CD4-positive, alpha-beta T cell treated with Interleukin-6 for 4 hours (primary cell): ENCODE measurements around the gene EBF3.
A peak's percentile ranks its signal among the peaks of the same experiment; 100 is the strongest.

ENCODE experiments used
- DNase-seq: peaks from one replicate; pipeline ENCODE4 v3.0.0-alpha.2; 2020; ENCODE audit warnings: mixed read lengths

EBF3 gene

DNA sequence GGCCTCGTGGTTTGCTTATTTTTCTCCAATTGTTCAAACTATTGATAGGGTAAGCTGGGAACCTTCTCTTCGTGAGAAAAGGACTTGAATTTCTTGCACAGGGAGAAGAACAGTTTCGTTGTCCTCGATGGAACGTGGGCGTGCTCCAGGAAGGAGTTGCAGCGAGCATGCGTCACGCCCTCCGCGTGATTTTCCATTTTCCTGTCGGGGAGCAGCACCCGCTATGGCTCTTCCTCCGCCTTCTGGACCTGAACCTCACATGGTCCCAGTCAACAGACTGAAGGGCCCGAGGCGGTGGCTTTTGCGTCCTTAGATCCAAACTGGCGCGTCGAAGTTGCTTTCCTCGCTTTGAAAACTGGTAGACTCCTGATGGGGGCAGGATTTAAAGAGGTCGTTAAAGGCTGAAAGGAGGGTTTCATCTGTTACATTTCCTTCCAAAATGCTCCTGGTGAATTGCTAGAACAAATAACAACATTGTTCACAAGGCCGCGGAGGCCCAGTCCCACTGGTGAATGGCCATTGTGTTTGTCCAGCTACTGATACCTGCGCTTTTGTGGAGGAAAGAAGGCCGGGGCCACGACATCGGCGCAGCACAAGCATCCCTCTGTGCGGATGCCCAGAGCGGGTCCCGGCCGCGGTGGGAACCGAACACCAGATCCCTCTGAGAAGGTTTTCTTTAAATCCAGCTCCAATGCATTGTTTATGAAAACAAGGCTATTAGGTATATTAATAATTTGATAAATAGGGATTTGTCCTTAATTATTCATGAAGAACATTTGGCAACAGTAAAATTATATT, 75.9 kb downstream of the EBF3 start:
- DNase-seq = no peak

DNA sequence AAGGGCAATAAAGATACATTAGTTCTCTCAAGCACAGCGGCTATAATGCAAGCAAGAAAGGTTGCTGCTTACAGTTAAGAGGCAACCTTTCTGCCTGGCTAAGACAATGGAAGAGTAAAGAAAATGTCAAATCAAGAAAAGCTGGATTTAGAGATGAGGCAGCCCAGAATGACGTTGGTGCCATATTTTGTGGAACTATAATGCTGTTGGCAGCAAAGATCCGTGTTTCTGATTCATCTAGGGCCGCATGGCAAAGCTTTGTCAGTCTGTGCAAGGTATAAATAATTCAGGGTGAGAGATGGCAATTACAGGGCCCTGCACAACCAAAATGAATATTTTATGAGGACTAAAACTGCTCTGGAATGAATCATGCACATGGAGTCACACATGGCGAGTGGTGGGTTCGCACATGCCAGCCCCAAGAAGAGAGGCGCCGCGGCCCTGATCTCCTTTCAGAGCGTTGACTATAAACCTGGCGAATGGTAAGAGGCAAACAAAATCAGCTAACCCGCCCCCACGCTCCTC, 76.6 kb downstream of the EBF3 start:
- DNase-seq = no peak

DNA sequence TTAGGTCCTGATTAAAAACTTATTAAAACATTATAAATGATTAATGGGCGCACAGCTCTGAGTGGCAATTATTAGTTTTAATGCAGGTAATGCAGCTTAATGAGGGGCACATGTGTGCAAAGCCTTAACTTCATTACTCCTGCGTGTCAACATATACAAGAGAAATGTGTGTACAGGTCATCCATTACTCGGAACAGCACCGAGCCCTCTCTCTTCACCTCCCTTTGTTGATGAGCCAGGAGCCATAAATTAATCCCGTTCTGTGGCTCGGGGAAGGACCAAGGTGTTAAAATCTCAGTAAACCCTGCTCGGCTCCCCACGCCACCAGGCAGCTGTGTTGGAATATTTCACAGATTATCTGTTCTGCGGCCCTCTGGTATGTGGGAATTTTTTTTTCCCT, 77.8 kb downstream of the EBF3 start:
- DNase-seq = no peak

DNA sequence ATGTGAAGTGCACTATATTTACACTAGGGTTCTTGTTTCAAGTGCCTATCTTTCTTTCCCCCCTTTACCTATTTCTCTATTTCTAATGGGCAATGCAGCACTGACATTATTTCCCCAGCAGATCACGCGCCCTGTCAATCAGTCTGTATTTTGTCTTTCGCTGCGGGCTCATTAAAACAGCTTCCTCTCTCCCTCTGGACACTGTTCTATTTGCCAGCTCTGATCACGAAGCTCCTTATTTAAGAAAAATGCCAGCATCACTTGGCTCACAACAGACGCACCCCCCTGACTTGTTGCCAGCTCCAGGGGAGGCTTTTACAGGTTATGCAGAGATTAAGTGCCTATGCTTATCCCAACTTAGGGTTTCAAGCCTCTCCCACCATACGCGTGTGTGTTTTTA, 78.5 kb downstream of the EBF3 start:
- DNase-seq = no peak

DNA sequence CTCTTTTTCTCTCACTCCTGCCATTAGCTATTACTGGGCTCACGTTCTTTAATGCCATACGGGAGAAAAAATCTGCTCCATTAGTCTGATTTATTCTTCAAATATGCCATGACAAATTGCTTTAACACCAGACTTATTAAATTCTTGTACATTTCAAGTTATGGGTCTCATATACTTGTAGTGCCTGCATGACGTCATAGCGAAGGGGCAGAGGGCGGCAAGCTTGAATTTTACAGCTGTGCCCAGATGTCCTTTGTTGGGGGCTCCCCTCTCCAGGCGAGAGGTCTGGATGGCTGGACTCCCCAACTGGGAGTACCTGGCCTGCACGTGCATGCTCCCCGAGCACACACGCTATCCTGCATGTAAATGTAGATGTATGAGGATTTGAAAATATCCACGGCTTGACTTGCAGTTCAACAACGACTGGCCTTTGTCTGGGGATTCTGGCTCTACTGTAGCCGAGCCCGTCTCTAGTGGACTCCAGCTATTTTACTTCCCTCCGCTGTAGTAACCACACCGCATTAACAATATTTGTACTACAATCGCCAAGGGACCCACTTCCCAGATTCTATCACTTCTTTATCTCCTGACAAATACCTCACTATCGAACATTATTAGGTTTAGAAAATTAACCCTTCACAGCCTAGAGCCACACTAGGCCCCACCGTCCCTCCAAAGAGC, 79.5 kb downstream of the EBF3 start:
- DNase-seq = no peak

DNA sequence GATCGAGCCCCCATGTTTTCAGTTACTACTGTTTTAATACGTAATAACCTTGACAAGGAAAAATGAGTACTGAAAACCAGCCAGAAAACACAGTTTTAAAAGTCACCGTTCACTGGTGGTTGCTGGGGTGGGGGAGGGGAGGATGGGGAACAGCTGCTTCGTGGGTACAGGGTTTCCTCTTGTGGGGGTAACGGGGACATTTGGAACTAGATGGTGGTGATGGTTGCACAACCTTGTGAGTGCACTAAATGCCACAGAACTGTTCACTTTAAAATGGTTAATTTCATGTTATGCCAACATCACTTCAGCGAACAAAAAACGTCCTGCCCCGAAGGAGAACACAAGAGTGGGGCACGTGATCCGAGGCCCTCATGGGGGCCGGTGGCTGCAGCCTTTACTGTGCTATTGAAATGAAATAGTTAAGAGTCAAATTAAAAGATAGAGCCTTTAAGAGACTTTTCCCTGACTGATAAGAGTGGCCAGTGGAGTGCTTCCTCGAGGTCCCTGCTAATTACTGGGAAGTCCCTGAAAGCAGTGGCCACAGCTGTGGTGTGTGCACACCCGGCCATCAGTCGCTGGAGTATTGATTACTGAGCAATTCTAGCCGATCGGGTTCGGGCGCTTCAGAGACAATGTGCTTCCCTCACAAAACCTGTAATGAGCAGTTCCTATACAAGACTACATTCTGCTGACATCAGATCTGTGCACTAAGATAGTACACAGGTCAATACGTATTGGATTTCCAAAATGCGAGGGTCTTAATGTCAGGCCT, 80.3 kb downstream of the EBF3 start:
- DNase-seq = no peak

DNA sequence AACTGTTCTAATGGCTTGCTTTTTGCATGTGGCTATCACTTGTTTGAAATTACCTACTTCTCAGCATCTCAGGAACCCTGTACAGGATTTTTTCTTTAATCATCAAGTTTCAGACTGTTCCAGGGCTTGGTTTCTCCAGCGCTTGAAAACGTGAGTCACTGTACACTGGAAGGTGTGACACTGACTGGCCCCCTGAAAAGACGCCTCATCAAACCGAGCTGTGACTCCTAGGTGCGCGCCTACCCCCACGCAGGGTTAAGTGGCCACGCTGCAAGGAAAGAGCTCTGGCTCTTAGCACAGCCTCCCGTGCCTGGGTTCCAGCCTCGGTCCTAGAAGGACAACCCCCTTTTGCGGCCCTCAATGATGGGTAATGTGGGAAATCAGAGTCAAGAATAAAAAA, 81.0 kb downstream of the EBF3 start:
- no peak for DNase-seq

DNA sequence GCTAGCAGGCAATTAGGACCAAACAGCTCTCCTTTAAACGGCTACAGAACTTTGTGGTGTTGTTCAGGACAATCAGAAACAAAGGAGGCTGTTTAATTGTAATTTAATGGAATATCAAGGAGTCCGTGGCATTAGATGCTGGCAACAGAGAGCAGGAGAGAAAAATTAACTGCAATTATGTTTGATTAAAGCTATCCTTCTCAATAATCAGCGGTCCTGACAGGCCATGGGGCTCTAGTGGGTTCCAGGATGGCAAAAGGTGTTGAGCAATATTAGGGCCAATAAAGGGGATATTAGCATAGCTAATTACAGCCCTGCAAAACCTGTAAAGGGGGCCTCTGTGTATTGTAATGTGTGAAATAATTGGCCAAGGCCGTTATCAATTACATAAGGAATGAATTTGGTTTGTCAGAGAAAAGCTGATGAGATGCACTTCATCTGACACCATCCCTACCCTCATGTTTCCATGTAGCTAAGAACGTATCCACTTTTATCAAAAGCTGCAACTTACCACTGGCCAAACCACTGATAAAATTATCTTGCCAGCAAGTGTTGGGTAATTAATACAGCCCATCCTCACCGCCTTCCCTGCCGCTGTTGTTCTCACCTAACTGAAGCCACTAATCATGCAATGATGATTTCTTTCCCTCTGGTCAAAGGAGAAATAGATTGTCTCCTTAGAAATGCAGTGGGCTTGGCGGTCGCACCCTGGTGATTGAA, 81.6 kb downstream of the EBF3 start:
- DNase-seq = no peak

DNA sequence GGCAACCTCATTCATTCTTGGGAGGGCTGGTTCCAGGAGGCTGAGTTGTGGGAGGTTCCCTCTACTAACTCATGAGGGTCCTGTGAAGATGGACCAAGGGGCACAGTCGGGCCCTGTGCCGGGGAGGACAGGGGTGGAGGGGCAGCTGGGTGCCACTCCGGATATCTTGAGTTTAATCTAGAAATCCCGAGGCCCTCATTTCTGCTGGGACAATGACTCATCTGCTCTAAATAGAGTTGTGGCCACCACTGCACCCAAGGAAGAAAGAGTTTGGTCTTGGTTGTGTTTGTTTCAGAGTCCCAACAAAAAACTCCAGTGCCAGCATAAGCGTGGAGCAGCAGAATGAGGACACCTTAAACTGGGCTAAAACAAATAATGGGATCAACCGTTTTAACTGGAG, 82.4 kb downstream of the EBF3 start:
- DNase-seq = no peak

DNA sequence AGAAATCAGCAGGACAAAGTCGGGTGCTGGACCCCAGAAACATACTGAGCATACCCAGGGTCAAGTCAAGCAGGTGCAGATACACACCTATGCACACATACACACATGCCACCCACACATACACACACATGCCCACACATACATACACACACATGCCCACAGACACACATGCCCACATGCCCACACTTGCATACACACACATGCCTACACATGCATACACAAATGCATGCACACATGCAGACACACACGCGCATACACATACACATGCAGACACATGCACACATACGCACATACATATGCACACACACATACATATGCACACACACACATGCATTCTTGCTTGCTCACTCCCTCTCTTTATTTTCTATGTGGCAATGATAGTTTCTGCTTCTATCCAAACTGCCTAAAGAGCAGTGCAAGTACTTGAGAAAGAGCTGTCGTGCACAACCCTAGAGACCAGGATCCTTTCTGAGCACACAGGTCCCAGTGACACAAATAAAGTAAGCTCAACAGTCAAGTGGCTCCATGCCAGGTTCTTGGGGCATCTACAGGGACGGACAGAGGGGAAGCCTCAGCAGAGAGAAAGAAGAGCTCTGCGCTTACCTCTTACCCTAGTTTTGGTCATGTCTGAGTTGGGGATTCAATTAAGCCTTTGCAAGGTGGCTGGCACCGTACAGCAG, 83.7 kb downstream of the EBF3 start:
- no peak for DNase-seq

DNA sequence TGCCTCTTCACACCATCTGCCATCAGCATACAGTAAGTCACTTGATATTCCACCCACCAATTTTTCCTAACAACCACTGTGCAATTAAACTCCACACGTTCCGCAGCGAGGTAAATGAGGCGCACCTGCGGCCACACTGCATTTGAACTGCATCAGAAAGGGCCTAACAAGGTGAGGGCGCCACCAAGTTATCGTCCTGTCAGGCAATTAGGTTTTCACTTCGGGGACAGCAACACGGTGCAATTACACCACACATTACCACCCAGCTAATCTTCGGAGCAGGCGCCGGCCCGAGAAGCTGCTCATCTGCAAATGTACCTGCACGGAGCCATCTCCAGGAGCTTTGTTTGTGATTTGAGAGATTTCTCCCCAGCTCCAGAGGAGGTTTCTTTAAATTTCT, 84.4 kb downstream of the EBF3 start:
- no peak for DNase-seq

DNA sequence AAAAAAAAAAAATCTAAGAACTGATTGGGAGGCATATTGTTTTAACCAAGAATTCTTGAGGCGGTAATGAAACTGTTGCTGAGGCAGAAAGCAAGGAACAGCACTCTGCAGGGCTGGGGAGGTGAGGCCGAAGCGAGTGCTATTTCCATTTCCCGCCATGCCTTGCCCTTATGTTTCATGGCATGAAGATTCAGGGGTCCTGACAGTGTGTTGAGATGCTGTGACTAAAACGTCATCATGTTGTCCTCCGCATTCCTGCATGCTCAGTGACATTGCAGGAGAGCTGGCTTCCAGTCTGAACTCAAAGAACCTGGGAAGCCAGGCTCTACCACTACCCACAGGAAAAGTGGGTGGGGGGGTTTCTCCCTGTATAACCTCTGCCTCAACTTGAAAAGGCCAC, 85.2 kb downstream of the EBF3 start:
- no peak for DNase-seq

DNA sequence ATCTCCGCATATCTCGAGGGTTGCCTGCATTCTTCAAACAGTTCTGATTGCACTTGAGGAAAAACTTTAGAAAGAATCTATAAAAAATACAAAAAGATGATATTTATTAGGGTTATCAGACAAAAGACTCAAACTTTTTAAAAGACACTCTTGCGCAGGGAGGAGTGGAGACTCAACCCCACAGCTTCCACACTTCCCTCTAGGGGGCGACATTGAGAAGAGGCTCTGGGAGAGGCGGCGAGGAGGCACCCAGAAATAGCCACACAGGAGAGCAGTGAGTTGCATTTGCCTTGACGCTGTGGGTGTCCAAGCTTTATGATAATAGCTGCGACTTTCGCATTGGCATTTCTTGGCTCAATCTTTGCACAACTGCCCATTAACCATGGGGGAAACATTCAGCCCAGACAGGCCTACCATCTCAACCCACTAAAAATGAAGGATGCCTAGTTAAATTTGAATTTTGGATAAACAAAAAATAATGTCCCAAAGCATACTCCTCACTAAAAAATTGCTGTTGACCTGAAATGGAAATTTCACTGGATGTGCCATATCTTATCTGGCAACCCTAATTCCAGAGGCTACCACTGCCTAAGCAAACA, 86.2 kb downstream of the EBF3 start:
- DNase-seq = peak; percentile 44

DNA sequence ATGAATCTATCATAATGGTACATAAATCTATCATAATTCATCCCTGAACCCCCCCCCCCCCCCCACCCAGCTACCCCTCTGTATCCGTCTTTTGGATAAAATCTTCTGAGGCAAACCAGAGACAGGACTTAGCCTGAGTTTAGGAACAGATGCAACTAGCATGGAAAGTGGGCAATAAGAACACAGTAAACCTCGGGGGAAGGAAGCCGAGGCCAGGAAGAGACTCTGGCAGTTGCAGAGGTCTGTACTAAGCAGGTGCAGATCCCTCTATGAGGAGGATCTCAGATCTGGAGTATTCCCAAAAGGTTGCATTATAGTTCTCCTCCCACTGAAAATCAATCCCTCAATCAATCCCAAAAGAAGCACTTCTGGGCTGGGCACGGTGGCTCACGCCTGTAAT, 87.2 kb downstream of the EBF3 start:
- DNase-seq = no peak

DNA sequence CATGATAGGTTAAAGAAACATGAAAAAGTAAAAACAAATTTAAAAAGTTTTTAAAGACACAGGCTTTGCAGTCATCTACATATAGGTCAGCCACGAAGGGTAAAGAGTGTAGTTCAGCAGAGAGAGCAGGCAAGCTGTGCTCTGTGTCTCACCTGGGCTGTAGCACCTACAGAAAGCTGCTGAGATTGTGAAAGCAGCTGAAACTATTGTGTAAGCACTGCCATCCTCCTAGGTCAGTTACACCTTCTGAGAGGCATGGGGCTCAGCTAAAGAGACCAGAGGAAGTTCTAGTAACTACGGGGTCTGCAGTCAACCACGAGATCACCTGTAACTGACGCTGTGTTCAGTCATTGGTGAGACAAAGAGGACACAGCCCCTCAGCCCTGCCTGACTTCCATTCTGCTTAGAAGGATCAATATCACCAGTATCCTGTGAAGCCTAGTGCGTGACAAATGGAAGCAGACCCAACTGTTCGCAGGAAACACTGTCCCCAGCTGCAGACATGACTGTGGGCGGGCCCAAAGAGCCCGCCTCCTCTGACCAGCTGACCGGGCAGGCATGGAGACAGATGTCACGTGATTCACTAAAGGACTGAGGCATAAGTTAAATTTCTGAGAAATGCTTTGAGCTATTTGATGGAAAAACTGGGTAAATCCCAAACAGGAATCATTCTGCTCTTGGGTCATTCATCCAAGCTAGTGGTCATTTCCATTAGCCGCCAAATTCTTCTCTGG, 87.9 kb downstream of the EBF3 start:
- no peak for DNase-seq

DNA sequence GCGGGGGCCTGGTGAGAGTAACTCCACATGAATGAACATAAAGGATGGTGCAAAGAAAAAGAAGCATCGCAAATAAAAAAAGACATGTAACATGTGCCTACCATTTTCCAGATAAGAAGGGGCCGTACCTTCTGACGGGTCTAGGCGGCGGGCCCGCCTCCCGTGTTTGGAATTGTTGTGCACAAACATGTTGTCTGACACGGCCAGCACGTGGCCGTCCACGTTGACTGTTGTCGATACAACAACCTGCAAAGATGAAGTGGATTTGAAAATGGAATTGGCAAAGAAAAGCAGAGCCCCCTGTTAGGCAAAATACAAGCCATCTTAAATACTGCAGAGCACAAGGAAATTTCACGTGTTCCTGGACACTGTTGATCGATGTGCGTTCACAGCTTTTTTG, 90.7 kb downstream of the EBF3 start:
- DNase-seq = no peak

DNA sequence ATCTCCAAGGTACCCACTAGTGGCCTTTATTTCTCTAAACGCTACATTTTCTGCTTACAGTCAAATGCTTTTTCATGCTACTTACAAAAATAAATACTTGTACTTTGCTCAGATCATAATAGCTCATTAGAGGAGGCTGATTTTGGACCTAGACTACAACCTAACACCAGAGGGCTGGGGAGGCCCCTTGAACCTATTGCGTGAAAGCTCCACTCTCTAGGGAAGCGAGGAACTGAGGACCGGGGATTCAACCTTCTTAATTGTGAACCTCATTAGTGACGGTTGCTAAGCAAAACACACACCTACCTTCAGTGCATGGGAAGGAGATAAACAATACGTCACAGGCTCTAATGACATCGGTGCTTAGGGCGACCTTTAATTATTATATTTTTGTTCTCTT, 92.1 kb downstream of the EBF3 start:
- DNase-seq = no peak

DNA sequence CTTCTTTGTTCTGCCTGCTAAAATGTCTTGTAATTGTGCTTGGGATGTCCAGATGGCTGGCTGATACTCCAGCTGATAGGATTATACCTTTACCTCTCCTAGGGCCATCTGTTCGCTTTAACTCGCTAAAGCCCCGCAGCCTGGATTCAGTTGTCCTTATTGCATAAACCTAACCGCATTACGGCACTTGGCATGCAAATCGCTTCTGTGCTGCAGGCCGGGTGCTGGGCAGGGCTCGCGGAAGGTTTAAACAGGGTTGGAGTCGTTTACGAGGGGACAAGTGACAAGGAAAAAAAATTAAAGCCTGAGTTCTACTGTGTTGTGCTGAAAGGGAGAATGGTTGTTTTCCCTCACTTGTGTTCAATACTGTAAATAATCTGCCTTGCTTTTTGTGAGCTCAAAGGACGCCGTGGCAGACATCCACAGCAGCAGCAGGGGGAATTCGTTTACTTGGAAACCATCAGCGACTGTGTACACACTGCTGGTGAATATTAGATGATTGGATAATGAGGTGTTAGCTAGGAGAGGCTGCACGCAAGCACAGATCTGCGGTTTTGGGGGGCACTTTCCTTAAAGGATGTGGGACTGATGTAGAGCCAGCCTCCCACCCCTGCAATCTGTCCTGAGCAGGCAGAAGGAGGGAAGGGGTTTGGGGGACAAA, 93.0 kb downstream of the EBF3 start:
- DNase-seq = no peak

DNA sequence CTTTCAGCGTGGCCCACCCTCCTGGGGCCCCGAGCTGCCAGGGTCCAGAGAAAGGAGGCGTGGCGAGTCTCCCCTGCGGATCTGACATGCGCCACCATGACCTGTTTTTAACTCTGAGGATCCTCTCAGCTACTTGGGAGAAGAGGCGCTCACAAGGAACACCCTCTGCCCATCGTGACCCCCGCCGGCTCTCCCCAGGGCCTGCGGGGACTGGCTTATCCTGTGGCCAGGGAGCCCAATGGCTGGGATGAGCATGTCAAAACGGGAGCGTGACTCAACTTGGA, 93.7 kb downstream of the EBF3 start:
- DNase-seq = no peak

DNA sequence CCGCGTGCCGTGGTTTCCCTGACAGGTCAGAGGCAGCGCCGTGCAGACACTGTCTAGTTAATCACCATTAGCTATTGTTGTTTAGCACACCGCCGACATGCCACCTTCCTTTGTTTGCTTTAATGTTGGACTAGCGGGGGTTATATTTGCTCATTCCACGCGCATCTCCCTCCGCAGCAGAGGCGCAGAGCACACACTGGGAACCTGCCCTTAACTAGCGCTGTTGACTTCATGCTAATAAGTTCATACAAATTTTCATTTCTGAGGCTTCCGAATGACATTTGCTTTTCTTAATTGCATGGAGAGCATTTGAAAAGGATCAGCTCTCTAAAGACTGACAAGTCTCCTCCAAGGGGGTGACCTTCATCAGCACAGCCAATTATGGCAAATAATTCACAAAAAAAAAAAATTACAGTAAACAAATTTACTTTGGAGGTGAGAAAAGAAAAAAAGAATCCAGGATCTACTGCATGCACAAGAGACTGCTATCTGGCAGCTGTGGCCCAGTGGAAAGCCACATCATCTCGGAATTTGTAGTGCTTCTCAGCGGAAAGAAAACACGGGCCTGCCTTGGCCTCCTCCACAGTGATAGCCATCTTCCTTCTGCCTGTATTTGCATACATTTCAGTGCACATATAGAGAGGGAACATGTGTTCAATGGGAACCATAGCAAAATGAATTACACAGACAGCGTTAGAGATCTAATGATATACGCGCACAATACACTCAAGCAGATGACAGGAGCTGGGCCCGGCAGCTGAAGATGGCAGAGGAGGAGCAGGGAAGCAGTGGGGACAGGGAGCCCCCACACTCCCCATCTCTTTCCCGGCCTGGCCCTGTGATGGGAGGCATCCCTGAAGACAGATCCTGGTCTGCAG, 94.2 kb downstream of the EBF3 start:
- no peak for DNase-seq
